Liver (tissue), 3 donors: ENCODE data around the gene DLGAP4.

Experiments used
- EGR1 ChIP-seq, 2 donors: IDR thresholded peaks; 2 replicates each; pipeline ENCODE4 v1.6.1; 2016 to 2018; ENCODE audit warnings: antibody characterized with exemption in 2 of 2, low read depth in 2 of 2
- HNF4G ChIP-seq: IDR thresholded peaks from 2 replicates; pipeline ENCODE4 v1.6.1; 2016; ENCODE audit warnings: antibody characterized with exemption
- JUND ChIP-seq, 2 donors: IDR thresholded peaks; 2 replicates each; pipeline ENCODE4 v1.6.1; 2016; ENCODE audit warnings: antibody characterized with exemption in 2 of 2
- RXRA ChIP-seq, 2 donors: IDR thresholded peaks; 2 replicates each; pipeline ENCODE4 v1.6.1; 2017 to 2018; ENCODE audit warnings: antibody characterized with exemption in 2 of 2, mild to moderate bottlenecking in 1 of 2
- SP1 ChIP-seq: IDR thresholded peaks from 2 replicates; pipeline ENCODE4 v1.6.1; 2018; ENCODE audit warnings: antibody characterized with exemption, mild to moderate bottlenecking
- TAF1 ChIP-seq: conservative IDR thresholded peaks from 2 replicates; pipeline ENCODE4 v1.6.1; 2016; ENCODE audit warnings: antibody characterized with exemption, mild to moderate bottlenecking
- YY1 ChIP-seq: IDR thresholded peaks from 2 replicates; pipeline ENCODE4 v1.6.1; 2016; ENCODE audit warnings: antibody characterized with exemption, mild to moderate bottlenecking
- TF ChIP-seq, protein P1 (sequence below): fragments of 150-350 bp; IDR thresholded peaks from 2 replicates; pipeline ENCODE4 v1.5.1; 2017; ENCODE audit warnings: improper control_type of control experiment, low read depth, low read length; ENCODE audit not compliant: missing input control
- TF ChIP-seq, protein P2 (sequence below): IDR thresholded peaks from 2 replicates; pipeline ENCODE4 v1.6.1; 2016; ENCODE audit warnings: antibody characterized with exemption, mild to moderate bottlenecking
- TF ChIP-seq, protein P3 (sequence below): IDR thresholded peaks from 2 replicates; pipeline ENCODE4 v1.6.1; 2016; ENCODE audit warnings: antibody characterized with exemption
- TF ChIP-seq, protein P4 (sequence below): IDR thresholded peaks from 2 replicates; pipeline ENCODE4 v1.6.1; 2016; ENCODE audit warnings: antibody characterized with exemption
- donor health status: healthy.
- donor health status: healthy.

DNA sequence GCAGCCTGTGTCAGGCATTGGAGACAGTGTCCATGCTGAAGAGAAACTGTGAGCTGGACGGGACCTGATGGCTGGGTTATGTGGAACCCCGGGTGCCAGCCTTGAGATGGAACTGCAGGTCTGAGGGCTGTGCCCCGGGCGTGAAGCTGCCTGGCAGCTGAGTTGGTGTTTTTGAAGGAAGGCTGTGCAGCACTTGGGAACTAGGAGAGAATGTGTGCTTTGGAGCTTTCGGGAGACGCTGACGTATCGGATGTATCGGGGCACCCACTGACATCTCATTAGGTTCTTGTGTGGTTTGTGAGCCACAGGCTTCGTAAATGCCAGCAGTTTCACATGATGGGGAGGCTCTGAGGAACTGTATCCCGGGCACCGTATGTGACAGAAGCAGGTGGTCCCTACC lies 2.2 kb downstream of the DLGAP4 start:
- TF ChIP-seq, protein P1, sequence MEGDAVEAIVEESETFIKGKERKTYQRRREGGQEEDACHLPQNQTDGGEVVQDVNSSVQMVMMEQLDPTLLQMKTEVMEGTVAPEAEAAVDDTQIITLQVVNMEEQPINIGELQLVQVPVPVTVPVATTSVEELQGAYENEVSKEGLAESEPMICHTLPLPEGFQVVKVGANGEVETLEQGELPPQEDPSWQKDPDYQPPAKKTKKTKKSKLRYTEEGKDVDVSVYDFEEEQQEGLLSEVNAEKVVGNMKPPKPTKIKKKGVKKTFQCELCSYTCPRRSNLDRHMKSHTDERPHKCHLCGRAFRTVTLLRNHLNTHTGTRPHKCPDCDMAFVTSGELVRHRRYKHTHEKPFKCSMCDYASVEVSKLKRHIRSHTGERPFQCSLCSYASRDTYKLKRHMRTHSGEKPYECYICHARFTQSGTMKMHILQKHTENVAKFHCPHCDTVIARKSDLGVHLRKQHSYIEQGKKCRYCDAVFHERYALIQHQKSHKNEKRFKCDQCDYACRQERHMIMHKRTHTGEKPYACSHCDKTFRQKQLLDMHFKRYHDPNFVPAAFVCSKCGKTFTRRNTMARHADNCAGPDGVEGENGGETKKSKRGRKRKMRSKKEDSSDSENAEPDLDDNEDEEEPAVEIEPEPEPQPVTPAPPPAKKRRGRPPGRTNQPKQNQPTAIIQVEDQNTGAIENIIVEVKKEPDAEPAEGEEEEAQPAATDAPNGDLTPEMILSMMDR, result no peak
- TF ChIP-seq, protein P2, sequence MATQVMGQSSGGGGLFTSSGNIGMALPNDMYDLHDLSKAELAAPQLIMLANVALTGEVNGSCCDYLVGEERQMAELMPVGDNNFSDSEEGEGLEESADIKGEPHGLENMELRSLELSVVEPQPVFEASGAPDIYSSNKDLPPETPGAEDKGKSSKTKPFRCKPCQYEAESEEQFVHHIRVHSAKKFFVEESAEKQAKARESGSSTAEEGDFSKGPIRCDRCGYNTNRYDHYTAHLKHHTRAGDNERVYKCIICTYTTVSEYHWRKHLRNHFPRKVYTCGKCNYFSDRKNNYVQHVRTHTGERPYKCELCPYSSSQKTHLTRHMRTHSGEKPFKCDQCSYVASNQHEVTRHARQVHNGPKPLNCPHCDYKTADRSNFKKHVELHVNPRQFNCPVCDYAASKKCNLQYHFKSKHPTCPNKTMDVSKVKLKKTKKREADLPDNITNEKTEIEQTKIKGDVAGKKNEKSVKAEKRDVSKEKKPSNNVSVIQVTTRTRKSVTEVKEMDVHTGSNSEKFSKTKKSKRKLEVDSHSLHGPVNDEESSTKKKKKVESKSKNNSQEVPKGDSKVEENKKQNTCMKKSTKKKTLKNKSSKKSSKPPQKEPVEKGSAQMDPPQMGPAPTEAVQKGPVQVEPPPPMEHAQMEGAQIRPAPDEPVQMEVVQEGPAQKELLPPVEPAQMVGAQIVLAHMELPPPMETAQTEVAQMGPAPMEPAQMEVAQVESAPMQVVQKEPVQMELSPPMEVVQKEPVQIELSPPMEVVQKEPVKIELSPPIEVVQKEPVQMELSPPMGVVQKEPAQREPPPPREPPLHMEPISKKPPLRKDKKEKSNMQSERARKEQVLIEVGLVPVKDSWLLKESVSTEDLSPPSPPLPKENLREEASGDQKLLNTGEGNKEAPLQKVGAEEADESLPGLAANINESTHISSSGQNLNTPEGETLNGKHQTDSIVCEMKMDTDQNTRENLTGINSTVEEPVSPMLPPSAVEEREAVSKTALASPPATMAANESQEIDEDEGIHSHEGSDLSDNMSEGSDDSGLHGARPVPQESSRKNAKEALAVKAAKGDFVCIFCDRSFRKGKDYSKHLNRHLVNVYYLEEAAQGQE, result no peak
- TF ChIP-seq TAF1, result no peak
- TF ChIP-seq, protein P3, sequence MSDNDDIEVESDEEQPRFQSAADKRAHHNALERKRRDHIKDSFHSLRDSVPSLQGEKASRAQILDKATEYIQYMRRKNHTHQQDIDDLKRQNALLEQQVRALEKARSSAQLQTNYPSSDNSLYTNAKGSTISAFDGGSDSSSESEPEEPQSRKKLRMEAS, result no peak
- TF ChIP-seq, protein P4, sequence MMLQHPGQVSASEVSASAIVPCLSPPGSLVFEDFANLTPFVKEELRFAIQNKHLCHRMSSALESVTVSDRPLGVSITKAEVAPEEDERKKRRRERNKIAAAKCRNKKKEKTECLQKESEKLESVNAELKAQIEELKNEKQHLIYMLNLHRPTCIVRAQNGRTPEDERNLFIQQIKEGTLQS, result no peak
- TF ChIP-seq YY1, result no peak
- no peak for TF ChIP-seq HNF4G
- TF ChIP-seq JUND (IDR thresholded peaks at IDR 0.05), result no peak
- TF ChIP-seq EGR1 (IDR thresholded peaks at IDR 0.05; ENCODE audit: low read depth in 2 of 2), result no peak
- TF ChIP-seq RXRA (IDR thresholded peaks at IDR 0.05), result no peak
- no peak for TF ChIP-seq SP1
